WTC11 (cell line): ENCODE measurements around the gene TRIM65. TPM values are rescaled to one million over a fixed set of nuclear protein-coding genes. Genes with fewer than 3 reads are reported as not detected.

Source experiments
- ATAC-seq: fragments of 200-7000 bp; cut with Tn5 transposase; 2 replicates; pipeline ENCODE4 v1.10.0; 2021; ENCODE audit warnings: mild to moderate bottlenecking, moderate library complexity
- CTCF ChIA-PET: fragments of 300-600 bp; sonication (Branson Sonifier 250); formaldehyde crosslinking; loops from one replicate; lab custom pipeline; 2021; ENCODE audit warnings: antibody characterized with exemption; lab: Charles Lee
- POLR2A ChIA-PET: fragments of 350-600 bp; sonication (Branson Sonifier 250); formaldehyde crosslinking; loops from one replicate; lab custom pipeline; 2021; ENCODE audit warnings: antibody characterized with exemption; lab: Charles Lee
- DNase-seq: peaks from one replicate; pipeline ENCODE4 v3.0.0; 2021; ENCODE audit warnings: low spot score
- H3K27ac Mint-ChIP-seq: 2 replicates; pipeline ENCODE4 v1.8.0; 2021; ENCODE audit warnings: mixed read lengths
- H3K27me3 Mint-ChIP-seq: 2 replicates; pipeline ENCODE4 v1.8.0; 2021; ENCODE audit warnings: low read depth, mild to moderate bottlenecking, moderate library complexity, mixed read lengths
- H3K36me3 Mint-ChIP-seq: 2 replicates; pipeline ENCODE4 v1.8.0; 2021; ENCODE audit warnings: mixed read lengths
- H3K4me1 Mint-ChIP-seq: 2 replicates; pipeline ENCODE4 v1.8.0; 2022; ENCODE audit warnings: mixed read lengths
- H3K4me3 Mint-ChIP-seq: 2 replicates; pipeline ENCODE4 v1.8.0; 2021; ENCODE audit warnings: mild to moderate bottlenecking, moderate library complexity, mixed read lengths
- H3K9me3 Mint-ChIP-seq: 2 replicates; pipeline ENCODE4 v1.8.0; 2021; ENCODE audit warnings: mixed read lengths
- ATF1 ChIP-seq: sonication (generic); formaldehyde crosslinking; IDR thresholded peaks from 2 replicates; pipeline ENCODE4 v1.8.1; 2023; ENCODE audit warnings: mild to moderate bottlenecking, moderate library complexity, missing genetic modification reagents
- ESRRA ChIP-seq: sonication (generic); formaldehyde crosslinking; IDR thresholded peaks from 2 replicates; pipeline ENCODE4 v1.8.1; 2022; ENCODE audit warnings: mild to moderate bottlenecking, missing genetic modification reagents, borderline replicate concordance
- FOXK1 ChIP-seq: sonication (generic); formaldehyde crosslinking; IDR thresholded peaks from 2 replicates; pipeline ENCODE4 v1.8.0; 2022; ENCODE audit warnings: mild to moderate bottlenecking, moderate library complexity, missing genetic modification reagents
- FOXP1 ChIP-seq: sonication (generic); formaldehyde crosslinking; IDR thresholded peaks from 2 replicates; pipeline ENCODE4 v1.8.0; 2022; ENCODE audit warnings: missing genetic modification reagents, mild to moderate bottlenecking, moderate library complexity, borderline replicate concordance
- KAT7 ChIP-seq: sonication (generic); formaldehyde crosslinking; IDR thresholded peaks from 2 replicates; pipeline ENCODE4 v1.8.1; 2023; ENCODE audit warnings: missing genetic modification reagents, mild to moderate bottlenecking, borderline replicate concordance
- RELA ChIP-seq: sonication (generic); formaldehyde crosslinking; IDR thresholded peaks from 2 replicates; pipeline ENCODE4 v1.8.1; 2022; ENCODE audit warnings: missing genetic modification reagents, mild to moderate bottlenecking, borderline replicate concordance
- STAT6 ChIP-seq: sonication (generic); formaldehyde crosslinking; conservative IDR thresholded peaks from 2 replicates; pipeline ENCODE4 v1.8.1; 2023; ENCODE audit warnings: mild to moderate bottlenecking, low read depth, missing genetic modification reagents, moderate library complexity
- TEAD1 ChIP-seq: sonication (generic); formaldehyde crosslinking; IDR thresholded peaks from 2 replicates; pipeline ENCODE4 v1.8.0; 2022; ENCODE audit warnings: mild to moderate bottlenecking, missing genetic modification reagents
- ZBTB43 ChIP-seq: sonication (generic); formaldehyde crosslinking; IDR thresholded peaks from 2 replicates; pipeline ENCODE4 v1.8.1; 2023; ENCODE audit warnings: mild to moderate bottlenecking, missing genetic modification reagents
- ZNF423 ChIP-seq: fragments of 250-450 bp; sonication (Bioruptor Pico); IDR thresholded peaks from 2 replicates; pipeline ENCODE4 v2.1.2; 2022; ENCODE audit warnings: mild to moderate bottlenecking, moderate library complexity
- total RNA-seq: library from RNA; stranded (reverse); gene quantifications from 3 replicates; pipeline ENCODE4 v1.2.3, GENCODE V29; 2021
- TF ChIP-seq, protein P1 (sequence below): sonication (generic); formaldehyde crosslinking; IDR thresholded peaks from 2 replicates; pipeline ENCODE4 v1.8.0; 2023; ENCODE audit warnings: missing genetic modification reagents, mild to moderate bottlenecking, borderline replicate concordance
- TF ChIP-seq, protein P2 (sequence below): sonication (generic); formaldehyde crosslinking; IDR thresholded peaks from 2 replicates; pipeline ENCODE4 v1.8.1; 2023; ENCODE audit warnings: mild to moderate bottlenecking, missing genetic modification reagents, borderline replicate concordance
- TF ChIP-seq, protein P3 (sequence below): fragments of 250-450 bp; sonication (Bioruptor Pico); IDR thresholded peaks from 2 replicates; pipeline ENCODE4 v1.9.0; 2021; ENCODE audit warnings: mild to moderate bottlenecking

TRIM65 gene
- total RNA-seq, 1 experiment from 2014 or later, result 56.4 TPM

GRCh38 chr17:75855310-75856061 is 41.3 kb downstream of the TRIM65 start, which contains the start of gene WBP2 (continued):
- TF ChIP-seq FOXK1, result peak; percentile 97
- TF ChIP-seq ESRRA (CRISPR knock-in tag), result no peak
- 0 out of 2 replicates have a peak, but pooled peaks have one; percentile 56 for TF ChIP-seq KAT7 (CRISPR knock-in tag)
- TF ChIP-seq, protein P1, sequence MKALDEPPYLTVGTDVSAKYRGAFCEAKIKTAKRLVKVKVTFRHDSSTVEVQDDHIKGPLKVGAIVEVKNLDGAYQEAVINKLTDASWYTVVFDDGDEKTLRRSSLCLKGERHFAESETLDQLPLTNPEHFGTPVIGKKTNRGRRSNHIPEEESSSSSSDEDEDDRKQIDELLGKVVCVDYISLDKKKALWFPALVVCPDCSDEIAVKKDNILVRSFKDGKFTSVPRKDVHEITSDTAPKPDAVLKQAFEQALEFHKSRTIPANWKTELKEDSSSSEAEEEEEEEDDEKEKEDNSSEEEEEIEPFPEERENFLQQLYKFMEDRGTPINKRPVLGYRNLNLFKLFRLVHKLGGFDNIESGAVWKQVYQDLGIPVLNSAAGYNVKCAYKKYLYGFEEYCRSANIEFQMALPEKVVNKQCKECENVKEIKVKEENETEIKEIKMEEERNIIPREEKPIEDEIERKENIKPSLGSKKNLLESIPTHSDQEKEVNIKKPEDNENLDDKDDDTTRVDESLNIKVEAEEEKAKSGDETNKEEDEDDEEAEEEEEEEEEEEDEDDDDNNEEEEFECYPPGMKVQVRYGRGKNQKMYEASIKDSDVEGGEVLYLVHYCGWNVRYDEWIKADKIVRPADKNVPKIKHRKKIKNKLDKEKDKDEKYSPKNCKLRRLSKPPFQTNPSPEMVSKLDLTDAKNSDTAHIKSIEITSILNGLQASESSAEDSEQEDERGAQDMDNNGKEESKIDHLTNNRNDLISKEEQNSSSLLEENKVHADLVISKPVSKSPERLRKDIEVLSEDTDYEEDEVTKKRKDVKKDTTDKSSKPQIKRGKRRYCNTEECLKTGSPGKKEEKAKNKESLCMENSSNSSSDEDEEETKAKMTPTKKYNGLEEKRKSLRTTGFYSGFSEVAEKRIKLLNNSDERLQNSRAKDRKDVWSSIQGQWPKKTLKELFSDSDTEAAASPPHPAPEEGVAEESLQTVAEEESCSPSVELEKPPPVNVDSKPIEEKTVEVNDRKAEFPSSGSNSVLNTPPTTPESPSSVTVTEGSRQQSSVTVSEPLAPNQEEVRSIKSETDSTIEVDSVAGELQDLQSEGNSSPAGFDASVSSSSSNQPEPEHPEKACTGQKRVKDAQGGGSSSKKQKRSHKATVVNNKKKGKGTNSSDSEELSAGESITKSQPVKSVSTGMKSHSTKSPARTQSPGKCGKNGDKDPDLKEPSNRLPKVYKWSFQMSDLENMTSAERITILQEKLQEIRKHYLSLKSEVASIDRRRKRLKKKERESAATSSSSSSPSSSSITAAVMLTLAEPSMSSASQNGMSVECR (CRISPR knock-in tag), result peak; percentile 56; the same call in 1 of the 2 replicates
- peak; percentile 73 for TF ChIP-seq FOXP1 (CRISPR knock-in tag)

- ATAC-seq (peak; percentile 0; the same call in 1 of the 2 replicates), DNase-seq (no peak)
- POLR2A ChIA-PET, result interaction anchor here (0.6 to 1.5 kb wide), 17 partner anchors 9 to 107 kb away, joined by 3 to 16 read pairs (median 6); partner anchors contain the start of genes FBF1, TRIM47 and UNK
- H3K36me3 Mint-ChIP-seq, result peaks cover 5% of the 10 kb centered on the region; the same call in 1 of the 2 replicates
- TF ChIP-seq, protein P2, sequence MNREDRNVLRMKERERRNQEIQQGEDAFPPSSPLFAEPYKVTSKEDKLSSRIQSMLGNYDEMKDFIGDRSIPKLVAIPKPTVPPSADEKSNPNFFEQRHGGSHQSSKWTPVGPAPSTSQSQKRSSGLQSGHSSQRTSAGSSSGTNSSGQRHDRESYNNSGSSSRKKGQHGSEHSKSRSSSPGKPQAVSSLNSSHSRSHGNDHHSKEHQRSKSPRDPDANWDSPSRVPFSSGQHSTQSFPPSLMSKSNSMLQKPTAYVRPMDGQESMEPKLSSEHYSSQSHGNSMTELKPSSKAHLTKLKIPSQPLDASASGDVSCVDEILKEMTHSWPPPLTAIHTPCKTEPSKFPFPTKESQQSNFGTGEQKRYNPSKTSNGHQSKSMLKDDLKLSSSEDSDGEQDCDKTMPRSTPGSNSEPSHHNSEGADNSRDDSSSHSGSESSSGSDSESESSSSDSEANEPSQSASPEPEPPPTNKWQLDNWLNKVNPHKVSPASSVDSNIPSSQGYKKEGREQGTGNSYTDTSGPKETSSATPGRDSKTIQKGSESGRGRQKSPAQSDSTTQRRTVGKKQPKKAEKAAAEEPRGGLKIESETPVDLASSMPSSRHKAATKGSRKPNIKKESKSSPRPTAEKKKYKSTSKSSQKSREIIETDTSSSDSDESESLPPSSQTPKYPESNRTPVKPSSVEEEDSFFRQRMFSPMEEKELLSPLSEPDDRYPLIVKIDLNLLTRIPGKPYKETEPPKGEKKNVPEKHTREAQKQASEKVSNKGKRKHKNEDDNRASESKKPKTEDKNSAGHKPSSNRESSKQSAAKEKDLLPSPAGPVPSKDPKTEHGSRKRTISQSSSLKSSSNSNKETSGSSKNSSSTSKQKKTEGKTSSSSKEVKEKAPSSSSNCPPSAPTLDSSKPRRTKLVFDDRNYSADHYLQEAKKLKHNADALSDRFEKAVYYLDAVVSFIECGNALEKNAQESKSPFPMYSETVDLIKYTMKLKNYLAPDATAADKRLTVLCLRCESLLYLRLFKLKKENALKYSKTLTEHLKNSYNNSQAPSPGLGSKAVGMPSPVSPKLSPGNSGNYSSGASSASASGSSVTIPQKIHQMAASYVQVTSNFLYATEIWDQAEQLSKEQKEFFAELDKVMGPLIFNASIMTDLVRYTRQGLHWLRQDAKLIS (CRISPR knock-in tag), result no peak
- no peak overlapping the region for H3K4me3 Mint-ChIP-seq
- H3K9me3 Mint-ChIP-seq, result no peaks in the 10 kb centered on the region
- CTCF ChIA-PET, result interaction anchor here (0.6 to 6.0 kb wide), 45 partner anchors 9 to 816 kb away, joined by 3 to 100 read pairs (median 4); partner anchors contain the start of genes ACOX1, CDK3, FBF1 and GALK1
- no peak overlapping the region for H3K27ac Mint-ChIP-seq
- H3K27me3 Mint-ChIP-seq, result no peaks in the 10 kb centered on the region
- H3K4me1 Mint-ChIP-seq, result peaks cover 12% of the 10 kb centered on the region
These were observed 41.9 kb downstream of the TRIM65 start for GRCh38 chr17:75854881-75855309.

- TF ChIP-seq TEAD1 (CRISPR knock-in tag) (no peak), STAT6 (no peak), ZNF423 (CRISPR knock-in tag) (no peak), RELA (no peak), ZBTB43 (CRISPR knock-in tag) (no peak), ATF1 (CRISPR knock-in tag) (no peak)
- TF ChIP-seq, protein P3, sequence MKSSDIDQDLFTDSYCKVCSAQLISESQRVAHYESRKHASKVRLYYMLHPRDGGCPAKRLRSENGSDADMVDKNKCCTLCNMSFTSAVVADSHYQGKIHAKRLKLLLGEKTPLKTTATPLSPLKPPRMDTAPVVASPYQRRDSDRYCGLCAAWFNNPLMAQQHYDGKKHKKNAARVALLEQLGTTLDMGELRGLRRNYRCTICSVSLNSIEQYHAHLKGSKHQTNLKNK (CRISPR knock-in tag), result no peak
- POLR2A ChIA-PET, result interaction anchor here (1.2 to 1.5 kb wide), 4 partner anchors 8 to 41 kb away, joined by 5 to 12 read pairs (median 8); no protein-coding TSS in a partner anchor
- DNase-seq (no peak), ATAC-seq (no peak)
- Mint-ChIP-seq H3K4me1 (peaks cover 12% of the 10 kb centered on the region), H3K27ac (no peak overlapping the region; the same call in 1 of the 2 replicates), H3K27me3 (no peaks in the 10 kb centered on the region), H3K4me3 (no peak overlapping the region), H3K36me3 (peaks cover 11% of the 10 kb centered on the region; the same call in 1 of the 2 replicates), H3K9me3 (no peaks in the 10 kb centered on the region)
- CTCF ChIA-PET, result interaction anchor here (0.6 to 6.0 kb wide), 15 partner anchors 8 to 583 kb away, joined by 3 to 100 read pairs (median 5); partner anchors contain the start of genes GALK1, MIF4GD and TRIM65
These were observed 42.5 kb downstream of the TRIM65 start for GRCh38 chr17:75854101-75854748.
